T1000 (cell line): ENCODE measurements around the gene EEF1AKMT1.
"Not testable (repeated sequence)": the region's sequence is repeated elsewhere in the genome, so short reads cannot be mapped to it uniquely, and the experiment has no call there.

Experiments used
- DNase-seq: peaks from one replicate; lab custom pipeline; 2025; ENCODE audit warnings: mixed read lengths; lab: John Stamatoyannopoulos, UW

EEF1AKMT1 gene

GRCh38 chr13:20696073-20696472 lies 77.7 kb downstream of the EEF1AKMT1 start:
- DNase-seq, result no peak

- DNase-seq, result no peak
Observed at GRCh38 chr13:20691616-20692015, 82.1 kb downstream of the EEF1AKMT1 start.

- DNase-seq, result no peak
Observed at GRCh38 chr13:20689291-20689690, 84.5 kb downstream of the EEF1AKMT1 start.

- DNase-seq, result no peak
Observed at GRCh38 chr13:20686863-20687579, 86.7 kb downstream of the EEF1AKMT1 start.

- DNase-seq, result no peak
Observed at GRCh38 chr13:20686167-20686566, 87.6 kb downstream of the EEF1AKMT1 start.

GRCh38 chr13:20685092-20685491 lies 88.7 kb downstream of the EEF1AKMT1 start:
- DNase-seq, result no peak

GRCh38 chr13:20684546-20684945 lies 89.2 kb downstream of the EEF1AKMT1 start:
- DNase-seq, result no peak

GRCh38 chr13:20684041-20684440 lies 89.7 kb downstream of the EEF1AKMT1 start:
- no peak for DNase-seq

- DNase-seq, result no peak
Observed at GRCh38 chr13:20682061-20682460, 91.7 kb downstream of the EEF1AKMT1 start.

GRCh38 chr13:20681481-20681880 lies 92.3 kb downstream of the EEF1AKMT1 start:
- not testable (repeated sequence) for DNase-seq

GRCh38 chr13:20680416-20681080 lies 93.2 kb downstream of the EEF1AKMT1 start:
- DNase-seq, result no peak

- no peak for DNase-seq
Observed at GRCh38 chr13:20679879-20680278, 93.9 kb downstream of the EEF1AKMT1 start.
